Measurements from ENCODE around the gene TAPT1. TPM values are rescaled to one million over a fixed set of nuclear protein-coding genes. Genes with fewer than 3 reads are reported as not detected.

The TAPT1 gene
- total RNA-seq, 1 experiment from 2014 or later = 10.5 TPM

DNA sequence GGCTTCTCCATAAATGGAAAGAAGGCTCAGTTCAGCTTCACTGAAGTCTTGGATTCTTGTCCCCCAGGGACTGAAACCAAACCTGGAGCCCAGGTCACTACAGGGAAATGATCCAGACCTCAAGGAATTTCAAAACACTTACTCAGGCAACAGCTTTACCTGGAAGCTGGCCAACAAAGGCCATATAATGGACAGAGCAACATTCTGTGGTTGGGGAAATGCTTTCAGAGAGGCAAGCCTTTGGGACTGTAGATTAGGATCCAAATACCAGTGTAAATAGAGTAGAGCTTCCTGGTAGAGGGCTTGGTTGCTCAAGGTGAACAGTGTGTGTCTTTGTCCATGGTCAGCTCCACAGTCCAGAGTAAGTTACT, 85.4 kb downstream of the TAPT1 start:
- no peak for DNase-seq (ENCODE audit: extremely low read depth, low read depth)

DNA sequence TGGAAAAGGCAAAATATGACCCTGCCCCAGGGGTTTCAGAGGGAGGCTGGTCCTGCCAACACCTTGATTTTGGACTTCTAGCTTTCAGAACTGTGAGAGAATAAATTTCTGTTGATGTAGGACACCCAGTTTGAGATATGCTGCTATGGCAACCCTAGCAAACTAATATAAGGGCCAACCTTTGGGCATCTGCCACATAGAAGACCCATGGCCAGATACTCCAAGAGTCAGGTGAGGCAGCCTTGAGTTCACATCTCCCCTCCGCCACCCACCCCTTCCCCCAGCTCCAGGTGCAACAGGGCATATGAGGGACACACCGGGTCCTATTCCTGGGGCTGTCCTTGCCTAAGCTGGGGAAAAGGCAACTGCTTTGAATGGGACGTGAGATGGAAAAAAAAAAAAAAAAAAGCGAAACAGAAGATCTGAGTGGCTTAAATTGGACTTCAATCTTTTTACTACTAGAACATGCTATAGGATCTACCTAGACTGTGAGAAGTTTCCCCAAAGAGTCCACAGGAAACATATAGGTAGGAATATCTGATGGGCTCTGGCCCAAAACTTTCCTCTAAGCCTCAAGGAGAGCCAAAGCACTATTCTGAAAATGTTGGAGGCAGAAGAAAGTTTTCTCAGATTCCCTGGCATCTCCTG, 85.9 kb downstream of the TAPT1 start:
- DNase-seq (ENCODE audit: extremely low read depth, low read depth) = no peak

DNA sequence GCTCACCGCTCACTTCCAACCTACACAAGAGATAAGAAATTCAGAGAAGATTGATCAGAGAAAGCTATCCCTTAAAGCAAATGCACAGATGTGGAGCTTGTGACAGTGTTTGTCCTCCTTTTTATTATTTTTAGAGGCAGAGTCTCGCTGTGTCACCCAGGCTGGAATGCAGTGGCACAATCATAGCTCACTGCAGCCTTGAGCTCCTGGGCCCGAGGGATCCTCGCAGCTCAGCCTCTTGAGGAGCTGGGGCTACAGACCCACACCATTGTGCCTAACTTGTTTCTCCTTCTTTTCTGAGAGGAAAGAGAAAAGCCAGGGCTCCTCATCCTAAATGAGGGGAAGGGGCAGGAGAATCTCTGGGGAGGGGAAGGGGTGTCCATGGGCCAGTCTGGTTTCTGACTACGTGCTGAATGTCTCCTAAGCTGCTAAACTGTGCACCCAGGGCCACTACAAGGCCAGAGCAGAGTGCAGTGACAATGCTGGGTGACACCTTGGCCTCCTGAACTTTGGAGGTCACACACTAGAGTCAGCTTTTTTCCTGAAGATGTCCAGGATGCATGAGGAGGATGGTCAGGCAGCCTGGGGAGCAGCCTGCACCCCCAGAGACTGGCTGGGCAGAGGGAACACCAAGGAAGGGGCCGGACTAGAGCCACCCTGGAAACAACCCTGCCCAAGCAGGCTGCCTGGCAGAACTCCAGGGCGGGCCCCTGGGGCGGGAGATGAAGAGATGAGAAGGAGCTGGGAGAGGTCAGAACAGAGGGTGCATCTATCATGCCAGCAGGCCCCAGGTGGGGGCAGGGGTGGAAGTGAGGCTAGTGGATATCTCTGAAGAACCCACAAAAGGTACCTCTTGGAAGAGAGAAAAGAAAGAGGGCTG, 87.0 kb downstream of the TAPT1 start:
- DNase-seq (ENCODE audit: extremely low read depth, low read depth) = no peak

DNA sequence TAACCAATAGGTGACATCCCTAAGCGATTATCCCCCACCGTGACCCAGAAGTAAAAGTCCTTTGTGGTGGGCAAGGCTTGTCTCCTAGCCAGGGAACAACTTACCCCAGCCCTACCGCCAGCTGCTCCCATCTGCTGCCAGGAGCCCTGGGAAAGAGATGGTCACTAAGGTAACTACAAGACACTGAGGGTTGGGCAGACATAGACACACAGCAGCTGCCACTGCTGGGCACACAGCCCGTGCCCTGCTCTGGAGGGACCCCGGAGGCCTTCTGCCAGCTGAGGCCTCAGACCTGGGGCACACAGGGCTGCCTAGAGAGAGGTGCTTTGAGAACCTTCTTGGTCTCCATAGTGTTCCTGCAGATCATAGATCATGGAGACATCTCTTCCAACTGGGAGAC, 89.4 kb downstream of the TAPT1 start:
- DNase-seq (ENCODE audit: extremely low read depth, low read depth) = no peak

DNA sequence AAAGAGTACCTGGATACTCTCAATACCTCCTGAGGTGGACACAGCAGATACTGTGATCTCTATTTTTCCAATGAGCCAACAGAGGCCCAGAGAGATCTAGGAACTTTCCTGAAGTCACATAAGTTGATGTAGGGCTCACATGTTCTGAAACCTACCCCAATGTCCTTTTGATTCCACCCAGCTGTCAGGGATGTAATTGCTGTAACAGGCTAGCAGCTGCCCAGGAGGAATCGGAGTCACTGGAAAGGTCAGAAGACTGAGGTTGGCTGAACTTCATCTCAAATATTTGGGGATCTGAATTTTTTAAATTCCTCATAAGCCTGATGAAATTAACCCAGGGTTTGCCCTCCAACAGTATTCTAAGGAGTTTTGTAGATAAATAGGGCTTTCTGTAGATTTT, 90.0 kb downstream of the TAPT1 start:
- no peak for DNase-seq (ENCODE audit: extremely low read depth, low read depth)

DNA sequence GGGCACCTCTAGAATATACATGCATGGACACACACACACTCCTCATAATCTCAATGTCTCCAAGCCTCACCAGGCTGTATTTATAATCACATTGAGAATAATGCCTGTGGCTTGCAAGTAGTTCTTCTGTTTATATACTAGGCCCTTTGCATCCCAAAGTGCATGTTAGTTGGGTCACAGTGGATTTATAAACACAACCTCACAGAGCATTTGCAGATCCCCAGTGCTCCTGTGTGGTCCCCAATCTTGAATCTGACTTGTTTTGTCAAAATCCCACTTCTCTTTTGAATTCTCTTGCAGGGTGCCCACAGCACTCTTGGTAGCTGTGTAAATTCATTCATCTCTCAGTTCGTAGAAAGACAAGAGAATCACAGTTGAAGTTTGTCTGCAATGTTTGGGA, 92.9 kb downstream of the TAPT1 start:
- DNase-seq (ENCODE audit: extremely low read depth, low read depth) = no peak

DNA sequence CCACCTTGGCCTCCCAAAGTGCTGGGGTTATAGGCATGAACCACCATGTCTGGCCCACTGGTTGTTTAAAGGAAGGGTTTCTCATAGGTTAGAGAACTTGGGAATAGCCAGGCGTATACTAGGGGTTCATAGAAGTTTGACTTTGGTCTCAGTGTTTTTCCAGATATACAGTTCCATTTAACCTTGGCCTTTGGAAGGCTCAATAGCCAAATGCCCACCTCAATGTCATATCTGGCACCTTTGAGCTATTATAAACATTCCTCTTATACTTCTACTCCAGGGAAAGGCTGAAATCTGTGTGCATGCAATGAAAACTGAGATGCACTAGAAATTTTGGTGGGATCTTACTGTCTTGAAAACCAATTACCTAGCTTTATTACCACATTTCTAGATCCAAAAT, 95.0 kb downstream of the TAPT1 start:
- no peak for DNase-seq (ENCODE audit: extremely low read depth, low read depth)

DNA sequence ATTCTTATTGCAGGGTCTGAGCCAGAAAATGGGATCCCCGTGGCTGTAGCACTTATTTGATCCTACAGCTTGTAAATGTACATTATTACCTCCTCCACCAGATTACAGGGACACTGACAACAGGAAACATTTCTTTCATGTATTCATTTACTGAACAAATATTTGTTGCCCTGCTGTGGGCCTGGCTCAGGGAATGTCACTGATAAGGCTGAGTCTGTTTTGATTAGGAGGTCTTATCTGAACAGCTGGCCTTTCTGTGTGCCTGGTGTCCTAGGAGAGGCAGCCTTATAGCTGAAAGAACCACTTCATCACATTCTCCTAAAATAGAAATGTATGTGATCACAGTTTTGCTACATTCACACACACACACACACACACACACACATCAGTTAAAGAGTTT, 96.9 kb downstream of the TAPT1 start:
- DNase-seq (ENCODE audit: extremely low read depth, low read depth) = no peak

DNA sequence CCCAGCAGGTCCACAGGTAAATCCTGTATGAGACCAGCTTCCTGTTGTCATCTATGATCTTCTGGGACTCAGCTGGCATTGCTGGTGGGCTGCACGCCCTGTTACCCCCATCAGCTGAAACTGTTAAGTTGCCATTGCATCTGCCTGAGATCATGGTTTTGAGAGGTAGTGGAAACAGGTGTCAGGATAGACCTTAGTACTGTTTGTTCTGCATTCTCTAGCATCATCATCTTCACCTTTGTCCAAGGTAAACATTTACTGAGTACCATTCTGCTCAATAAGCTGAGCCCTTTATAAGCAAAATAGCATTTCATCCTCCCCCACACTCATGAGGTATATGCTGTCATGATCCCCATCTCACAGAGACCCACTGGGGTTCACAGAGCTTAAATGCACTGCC, 99.6 kb downstream of the TAPT1 start:
- DNase-seq (ENCODE audit: extremely low read depth, low read depth) = no peak

DNA sequence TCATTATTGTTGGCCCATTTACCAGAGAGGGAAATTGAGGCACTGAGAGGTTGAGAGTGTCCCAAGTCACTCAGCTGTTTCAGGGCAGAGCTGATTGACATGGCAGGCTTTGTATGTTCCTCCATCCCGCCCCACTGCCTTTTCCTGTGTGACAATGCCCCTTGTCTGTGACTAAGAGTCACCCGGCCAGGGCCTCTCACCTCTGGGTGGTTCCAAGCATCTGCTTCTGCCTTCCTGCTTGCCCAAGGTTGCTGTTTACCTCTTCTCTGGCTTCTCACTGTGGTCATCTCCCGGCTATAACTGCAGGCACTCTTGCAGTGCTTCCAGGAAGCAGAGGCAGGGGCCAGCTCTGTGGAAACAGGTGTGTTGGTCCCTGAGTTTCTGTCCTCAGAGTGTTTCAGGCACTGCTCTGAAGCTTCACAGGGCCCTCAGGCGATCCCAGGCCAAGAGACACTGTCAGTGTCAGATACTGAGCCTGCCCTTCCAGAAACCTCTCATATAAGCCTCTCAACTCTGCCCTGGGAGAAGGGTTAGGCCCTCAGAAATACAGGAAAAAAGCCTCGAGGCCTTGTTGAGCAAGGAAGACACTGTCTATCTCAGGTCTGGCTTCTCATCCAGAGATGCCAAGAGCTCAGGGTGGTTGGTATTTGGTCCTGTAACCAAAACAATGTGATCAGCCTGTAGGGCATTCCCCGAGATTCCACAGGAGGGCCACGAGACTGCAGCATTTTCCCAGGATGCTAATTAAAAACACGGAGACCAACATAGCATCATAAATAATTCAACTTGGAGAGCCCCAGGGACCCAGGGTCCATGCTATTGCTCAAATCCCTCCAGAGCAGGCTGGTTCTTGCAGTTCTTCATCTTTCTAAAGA, 100.5 kb downstream of the TAPT1 start:
- DNase-seq (ENCODE audit: extremely low read depth, low read depth) = no peak

DNA sequence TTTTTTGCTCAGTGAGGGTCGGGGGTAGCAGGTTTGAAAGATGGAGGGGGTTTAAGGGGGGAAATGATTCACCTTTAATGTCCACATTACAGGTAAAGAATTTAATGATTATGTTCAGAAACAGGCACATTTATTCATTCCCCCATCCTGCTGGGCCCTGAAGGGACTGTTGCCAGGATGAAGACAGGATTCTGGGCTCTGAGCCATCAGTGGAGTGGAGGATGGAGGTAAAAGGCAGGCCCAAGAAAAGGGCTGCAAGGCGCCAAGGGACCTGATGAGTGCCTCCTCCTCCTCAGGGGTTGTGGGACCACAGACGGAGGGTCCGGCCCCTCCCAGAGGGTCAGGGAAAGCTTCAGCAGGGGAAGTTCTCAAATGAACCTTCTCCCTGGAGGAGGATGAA, 102.0 kb downstream of the TAPT1 start:
- DNase-seq (ENCODE audit: extremely low read depth, low read depth) = no peak

DNA sequence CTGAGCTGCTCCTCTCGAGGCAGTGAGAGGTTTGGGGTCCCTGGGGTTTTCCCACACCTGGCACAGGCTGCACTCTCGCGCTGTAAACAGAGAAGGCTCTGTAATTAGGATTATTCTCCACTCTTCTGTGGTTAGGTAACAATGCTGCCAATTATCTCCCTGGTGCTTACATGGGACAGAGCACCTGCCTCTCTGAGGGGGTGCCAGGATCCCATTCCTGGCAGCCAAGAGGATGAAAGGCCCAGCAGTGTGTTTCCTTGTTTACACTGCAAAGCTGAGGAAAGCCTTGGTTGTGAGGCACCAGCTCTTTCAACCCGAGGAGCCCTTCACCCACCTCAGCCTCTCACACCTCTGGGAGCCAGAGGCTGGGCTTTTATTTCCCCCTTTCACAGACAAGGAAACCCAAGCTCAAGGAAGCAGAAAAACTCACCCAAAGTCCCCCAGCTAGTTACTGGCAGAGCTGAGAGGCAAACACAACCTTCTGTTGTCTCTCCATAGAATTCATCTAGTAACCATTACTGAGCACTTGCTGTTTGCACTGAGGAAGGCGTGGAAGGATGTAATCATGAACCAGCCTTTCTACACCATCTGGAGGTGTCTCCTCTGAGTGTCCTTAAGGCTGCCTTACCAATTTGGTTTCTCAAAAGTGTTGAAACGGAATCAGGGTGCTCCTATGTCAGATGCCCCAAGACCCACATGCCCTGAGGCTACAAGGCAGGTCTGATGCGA, 102.8 kb downstream of the TAPT1 start:
- no peak for DNase-seq (ENCODE audit: extremely low read depth, low read depth)

DNA sequence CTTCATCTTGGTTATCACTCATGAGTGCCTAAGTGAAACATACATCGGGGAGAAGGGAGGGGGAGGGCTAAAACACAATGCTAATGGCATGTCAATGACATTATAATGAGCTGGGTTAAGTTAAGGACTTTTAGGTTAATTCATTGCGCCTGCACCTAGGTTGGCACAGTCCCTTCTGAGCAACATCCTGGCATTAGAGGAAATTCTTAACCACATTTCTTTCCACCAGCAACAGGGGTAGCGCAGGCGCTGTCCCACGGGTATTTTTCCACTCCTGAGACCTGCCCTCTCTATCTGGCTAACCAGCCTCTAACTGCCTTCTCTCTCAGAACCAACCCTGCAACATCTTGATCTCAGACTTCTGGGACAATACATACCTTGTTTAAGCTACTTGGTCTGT, 103.5 kb downstream of the TAPT1 start:
- no peak for DNase-seq (ENCODE audit: extremely low read depth, low read depth)

DNA sequence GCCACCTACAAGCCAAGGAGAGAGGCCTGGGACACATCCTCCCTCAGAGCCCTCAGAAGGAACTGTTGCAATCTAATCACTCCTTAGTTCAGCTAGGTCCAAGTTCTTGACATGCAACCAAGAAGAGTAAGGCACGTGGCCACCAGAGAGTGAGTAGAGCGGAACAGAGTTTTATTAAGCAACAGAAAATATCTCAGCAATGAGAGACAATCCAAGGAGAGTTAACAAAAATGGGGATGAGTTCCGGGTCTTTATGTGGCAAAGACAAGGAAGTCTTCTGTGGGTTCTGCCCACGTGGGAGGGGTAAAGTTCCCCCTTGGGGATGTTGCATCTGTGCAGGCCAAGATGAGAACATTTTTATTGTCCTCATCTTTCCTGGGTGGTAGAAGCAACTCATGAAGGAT, 104.0 kb downstream of the TAPT1 start:
- DNase-seq (ENCODE audit: extremely low read depth, low read depth) = no peak

DNA sequence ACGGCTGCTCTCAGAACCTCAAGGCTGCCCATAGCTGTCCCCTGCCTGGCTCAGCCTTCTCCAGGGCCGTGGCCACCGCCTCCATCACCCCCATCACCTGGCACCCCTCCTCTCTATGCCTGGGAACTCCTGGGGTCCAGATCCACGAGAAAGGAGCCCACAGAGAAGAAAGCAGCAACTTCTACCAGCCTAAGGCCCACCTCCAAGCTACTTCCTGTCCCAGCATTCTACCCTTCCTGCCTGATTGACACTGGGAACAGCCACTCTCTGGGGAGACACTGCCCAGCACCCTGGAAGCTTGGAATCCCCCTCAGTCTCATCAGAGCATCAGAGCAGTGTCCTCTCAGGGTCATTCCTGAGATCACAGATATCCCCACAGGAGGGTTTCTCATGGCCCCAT, 105.6 kb downstream of the TAPT1 start:
- DNase-seq (ENCODE audit: extremely low read depth, low read depth) = no peak

DNA sequence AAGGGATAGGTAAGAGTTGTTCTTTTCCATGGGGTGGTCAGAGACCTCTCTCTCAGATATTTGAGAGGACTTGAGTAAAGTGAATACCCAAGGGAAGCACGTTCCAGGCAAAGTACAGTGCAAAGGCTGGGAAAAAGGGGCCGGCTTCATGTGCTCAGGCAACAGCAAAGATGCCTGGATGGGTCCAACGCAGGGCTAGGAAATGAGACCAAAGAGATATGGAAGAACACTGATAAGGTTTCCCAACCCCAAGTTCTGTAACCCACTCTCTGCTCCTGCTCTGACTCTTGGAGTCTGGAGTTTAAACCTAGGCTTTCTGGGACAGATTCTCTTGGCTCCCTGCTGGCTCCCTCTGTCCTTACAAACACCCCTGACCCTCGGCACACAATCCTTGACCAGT, 106.3 kb downstream of the TAPT1 start:
- no peak for DNase-seq (ENCODE audit: extremely low read depth, low read depth)

DNA sequence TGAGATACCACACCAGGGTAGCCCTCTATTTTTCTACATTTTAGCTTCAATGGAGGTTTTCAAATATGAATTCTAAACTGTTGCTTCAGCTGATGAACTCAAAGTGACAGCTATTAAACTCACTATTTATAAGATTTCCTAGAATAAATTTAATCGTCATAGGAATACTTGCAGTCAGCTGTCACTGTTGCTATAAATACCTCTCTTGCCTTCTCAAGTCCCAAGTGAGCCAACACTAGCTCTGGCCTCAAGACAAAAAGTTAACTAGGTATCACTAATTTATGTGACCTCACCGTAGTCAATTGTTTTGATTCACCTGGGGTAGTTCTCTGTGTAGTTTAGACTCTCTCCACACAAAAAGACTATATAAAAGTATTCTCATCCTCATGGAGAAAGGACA, 108.2 kb downstream of the TAPT1 start:
- no peak for DNase-seq (ENCODE audit: extremely low read depth, low read depth)

DNA sequence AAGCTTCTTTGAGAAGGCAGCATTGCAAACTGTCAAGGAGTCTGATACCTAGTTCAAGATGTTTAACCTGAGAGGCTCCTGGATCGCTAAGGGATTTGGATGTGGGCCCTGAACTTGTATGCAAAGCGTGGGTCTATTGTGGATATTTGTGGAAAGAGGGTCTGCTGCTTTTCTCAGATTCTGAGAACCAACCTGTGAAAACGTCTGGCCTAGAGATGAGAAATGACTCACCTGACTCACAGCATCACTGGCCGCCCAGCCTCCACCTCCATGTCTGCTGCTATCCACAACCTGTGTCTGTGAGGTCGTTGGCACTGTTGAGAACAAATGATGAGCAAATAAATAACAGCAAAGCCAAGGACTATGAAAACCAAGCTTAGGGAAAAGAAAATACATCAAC, 109.1 kb downstream of the TAPT1 start:
- DNase-seq (ENCODE audit: extremely low read depth, low read depth) = no peak

DNA sequence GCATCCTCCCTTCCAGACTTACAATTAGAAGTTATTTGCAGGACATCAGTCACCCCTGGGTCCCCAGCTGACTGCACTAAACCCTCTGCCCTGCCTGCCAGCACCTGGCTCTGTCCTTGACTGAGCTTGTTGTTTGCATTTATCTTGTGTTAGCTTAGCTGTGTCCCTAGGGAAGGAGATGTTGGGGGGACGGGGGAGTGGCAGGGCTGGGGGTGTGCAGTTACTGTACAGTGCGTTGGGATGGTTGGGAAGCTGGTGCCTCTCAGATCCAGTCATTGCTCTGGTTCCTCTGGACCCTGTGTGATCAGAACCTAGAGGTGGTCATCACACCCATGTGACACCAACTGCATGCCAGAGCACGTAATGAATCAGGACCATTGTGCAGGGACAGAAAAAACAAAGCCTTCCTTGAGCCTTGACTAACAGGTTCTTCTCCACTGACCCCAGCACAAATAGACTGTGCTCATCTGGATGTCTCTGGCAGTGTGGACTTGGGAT, 109.7 kb downstream of the TAPT1 start:
- DNase-seq (ENCODE audit: extremely low read depth, low read depth) = no peak

DNA sequence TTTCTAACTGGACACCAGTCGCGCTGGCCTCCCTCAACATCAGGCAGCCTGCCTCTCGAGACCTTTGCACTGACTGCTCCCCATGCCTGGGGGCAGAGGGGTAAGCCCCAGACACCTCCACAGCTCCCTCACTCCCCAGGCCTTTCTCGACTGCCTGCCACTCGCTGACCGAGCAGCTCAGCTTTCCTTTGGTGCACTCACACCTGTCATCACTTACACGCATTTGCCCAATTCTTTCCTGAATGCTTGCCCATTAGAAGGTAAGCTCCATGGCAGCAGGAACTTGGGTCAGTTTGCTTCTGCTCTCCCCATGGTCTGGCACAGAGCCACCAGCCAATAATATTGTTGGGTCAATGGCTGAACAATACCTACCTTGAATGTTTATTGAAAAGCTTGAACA, 110.3 kb downstream of the TAPT1 start:
- no peak for DNase-seq (ENCODE audit: extremely low read depth, low read depth)

DNA sequence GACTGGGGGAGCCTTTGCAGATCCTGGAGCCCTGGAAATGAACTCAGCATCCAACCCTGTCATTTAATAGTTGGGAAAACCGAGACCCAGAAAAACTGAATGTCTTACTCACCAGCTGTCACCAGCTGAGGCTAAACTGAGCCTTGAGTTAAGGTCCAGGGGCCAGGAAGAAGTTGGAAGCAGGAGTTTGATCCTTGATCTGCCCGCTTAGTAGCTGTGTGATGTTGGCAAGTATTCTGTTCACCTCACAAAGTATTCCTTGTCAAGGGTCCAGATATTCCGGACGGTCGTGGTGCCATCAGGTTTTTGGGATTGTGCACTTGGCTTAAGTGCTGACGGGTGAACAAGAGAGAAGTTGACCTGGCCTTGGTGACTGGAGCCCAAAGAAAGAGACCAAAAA, 111.7 kb downstream of the TAPT1 start:
- DNase-seq (ENCODE audit: extremely low read depth, low read depth) = no peak

Data from NCI-H460 (cell line).